ENCODE measurements around the gene KIRREL3.

The KIRREL3 gene

DNA sequence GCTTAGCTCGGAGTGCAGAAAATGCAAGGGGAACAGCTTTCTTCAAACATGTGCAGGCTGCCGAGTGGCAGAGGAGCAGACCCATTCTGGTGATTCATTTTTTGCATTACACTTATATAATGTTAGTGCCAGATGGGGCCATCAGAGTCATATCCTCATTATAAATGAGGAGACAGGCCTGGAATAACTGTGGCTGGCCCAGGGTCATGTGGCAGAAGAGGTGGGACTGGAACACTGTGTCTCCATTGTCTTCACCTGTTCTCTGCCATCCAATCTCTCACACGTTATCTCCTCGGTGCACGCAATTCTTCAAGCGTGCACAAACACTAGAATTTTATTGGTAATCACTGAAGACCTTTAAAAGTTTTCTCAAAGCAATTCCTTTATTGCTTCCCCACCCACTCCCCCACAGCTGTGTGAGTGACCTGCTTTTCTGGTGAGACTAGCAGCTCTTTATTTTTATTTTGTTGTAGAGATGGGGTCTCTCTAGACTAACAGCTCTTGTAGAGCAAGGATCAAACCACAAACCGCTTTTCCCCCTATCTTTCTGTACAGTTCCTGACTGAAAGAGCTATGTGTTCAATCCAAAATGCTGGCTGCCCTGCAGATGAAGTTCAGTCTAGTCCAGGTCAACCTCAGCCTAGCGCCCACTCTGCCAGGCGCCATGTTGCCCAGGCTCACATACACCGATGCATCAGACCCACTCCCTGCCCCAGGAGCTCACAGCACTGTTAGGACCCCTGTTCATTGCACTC lies 569.8 kb downstream of the KIRREL3 start:
- DNase-seq, result no peak

GRCh38 chr11:126426820-126427749 lies 573.5 kb downstream of the KIRREL3 start:
- DNase-seq, result no peak

GRCh38 chr11:126426106-126426505 lies 574.5 kb downstream of the KIRREL3 start:
- no peak for DNase-seq

DNA sequence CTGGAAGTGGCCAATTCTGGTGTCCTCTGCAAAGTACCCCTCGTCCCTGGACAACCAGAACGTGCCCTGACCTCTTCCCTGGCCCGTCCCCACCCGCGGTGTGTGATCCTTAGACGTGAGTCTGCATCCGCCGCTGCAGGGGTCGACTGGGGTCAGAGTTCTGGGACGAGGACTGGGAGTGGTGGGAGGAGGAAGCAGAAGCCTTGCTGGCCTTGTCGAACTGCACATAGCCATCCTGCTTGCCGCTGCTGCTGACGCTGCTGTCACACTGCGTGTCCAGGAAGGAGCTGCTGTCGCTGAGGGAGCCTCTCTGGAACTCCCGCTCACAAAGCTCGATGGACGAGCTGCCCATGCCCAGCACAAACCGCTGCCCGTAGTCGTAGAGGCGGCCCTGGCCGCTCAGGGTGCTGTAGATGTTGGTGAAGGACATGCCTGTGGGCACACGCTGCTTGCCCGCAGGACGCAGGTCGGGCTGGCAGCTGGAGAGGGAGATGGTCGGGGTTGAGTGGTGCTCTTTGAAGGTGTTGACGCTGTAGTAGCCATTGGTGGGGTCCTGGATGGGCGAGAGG lies 576.0 kb downstream of the KIRREL3 start:
- DNase-seq, result no peak

DNA sequence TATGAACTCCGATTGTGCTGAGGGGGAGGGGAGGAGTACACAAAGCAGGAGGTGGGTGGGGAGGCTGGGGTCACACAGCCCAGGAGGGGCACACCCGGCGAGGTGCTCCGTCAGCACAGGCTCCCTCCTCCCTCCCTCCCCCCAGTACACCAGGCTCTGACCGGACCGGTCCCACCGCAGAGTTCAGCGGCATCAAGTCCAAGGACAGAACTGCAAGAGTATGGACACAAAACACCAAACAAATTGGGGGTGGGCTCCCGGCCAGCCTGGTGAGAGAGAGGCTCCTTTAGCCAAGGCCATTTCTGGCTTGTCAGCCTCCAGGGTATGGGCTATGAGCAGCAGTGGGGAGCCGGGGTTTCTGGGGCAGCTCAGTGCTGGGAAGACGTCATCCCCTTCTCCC lies 576.8 kb downstream of the KIRREL3 start:
- DNase-seq, result no peak

GRCh38 chr11:126423154-126423553 lies 577.4 kb downstream of the KIRREL3 start:
- no peak for DNase-seq

- no peak for DNase-seq
Observed at GRCh38 chr11:126422446-126422845, 578.1 kb downstream of the KIRREL3 start.

DNA sequence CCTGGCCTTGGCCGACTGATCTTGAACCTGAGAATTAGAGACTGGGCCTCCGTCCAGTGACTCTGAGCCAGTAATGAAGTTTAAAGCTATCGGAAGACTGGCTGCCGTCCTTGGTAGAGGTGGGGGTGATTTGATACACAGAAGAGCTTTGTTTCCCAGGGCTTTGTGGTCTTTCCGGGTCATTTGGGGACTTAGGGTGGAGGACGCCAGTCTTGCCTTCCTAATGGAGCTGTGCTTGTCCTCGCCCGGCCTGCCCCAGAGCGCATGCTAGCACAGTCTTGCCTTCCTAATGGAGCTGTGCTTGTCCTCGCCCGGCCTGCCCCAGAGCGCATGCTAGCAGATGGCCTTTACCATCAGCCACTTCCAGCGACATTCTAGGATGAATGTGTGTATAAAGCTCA lies 579.3 kb downstream of the KIRREL3 start:
- no peak for DNase-seq

GRCh38 chr11:126420698-126421256 lies 579.8 kb downstream of the KIRREL3 start:
- no peak for DNase-seq

- peak; percentile 43 for DNase-seq
Observed at GRCh38 chr11:126419801-126420697, 580.5 kb downstream of the KIRREL3 start.

- no peak for DNase-seq
Observed at GRCh38 chr11:126418887-126419286, 581.7 kb downstream of the KIRREL3 start.

DNA sequence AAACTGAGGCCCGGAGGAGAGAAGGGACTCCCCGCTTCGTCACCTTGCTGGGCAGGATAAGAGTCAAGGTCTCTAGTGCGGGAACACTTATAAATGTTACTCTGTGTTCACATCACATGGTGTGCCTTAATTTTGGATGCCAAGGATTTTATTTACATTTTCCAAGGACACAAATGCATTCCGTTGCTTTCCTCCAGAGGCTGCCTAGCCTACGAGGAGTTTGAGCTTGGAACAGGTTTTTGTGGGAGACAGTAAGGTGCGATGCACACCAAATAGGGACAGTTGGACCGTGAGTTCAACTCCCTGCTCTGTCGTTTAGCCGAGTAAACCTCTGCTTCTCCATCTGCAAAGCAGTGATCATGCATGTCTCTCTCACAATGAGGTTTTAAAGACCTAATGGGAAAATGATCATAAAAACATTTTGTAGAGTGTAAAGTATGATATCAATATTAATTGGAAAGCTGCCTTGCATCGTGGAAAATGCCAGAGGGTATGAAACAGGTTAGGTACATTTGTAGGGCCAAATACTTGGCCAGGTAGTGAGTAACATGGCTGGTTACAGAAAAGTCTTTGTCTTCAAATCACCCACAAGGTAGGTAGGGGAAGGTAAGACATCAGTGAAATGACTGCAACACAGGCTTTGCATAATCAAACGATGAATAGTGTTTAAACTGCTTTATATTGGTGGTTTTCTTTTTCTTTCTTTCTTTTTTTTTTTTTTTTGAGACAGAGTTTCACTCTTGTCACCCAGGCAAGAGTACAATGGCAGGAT lies 583.3 kb downstream of the KIRREL3 start:
- no peak for DNase-seq

- DNase-seq, result peak; percentile 87
Observed at GRCh38 chr11:126416542-126417090, 584.0 kb downstream of the KIRREL3 start.

DNA sequence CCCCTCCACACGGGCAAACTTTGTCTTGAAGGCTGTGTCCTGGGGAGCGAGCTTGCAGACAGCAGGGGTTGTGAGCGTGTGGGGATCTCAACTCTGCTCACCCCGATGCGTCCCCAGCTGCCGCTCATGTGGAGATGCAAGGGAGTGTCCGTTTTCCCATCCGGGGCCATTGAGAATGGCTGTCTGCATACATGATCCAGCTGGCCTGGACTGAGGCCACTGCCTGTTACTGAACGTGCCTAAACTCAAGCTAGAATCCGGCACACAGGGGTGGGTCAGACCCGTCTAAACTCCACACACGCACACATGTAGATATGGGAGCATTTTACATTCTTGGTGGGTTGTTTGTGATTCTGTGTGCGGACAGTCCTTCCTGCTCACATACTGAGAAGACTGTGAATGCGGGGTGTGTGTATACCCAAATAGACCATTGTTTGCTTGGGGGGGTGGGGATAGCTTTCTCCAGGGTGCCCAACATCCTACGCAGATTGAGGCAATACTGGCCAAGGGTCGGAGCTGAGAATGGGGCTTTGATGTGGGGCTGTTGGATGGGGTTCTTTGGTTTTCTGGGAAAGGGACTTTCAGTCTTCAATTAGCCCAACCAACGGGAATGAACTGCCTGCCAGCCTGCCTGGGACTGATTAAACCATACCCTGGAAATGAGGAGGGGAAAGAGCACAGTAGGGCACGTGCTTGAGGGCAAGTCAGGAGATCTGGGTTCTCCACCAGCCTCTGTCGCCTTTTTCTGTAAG lies 584.7 kb downstream of the KIRREL3 start:
- no peak for DNase-seq

GRCh38 chr11:126415128-126415527 lies 585.4 kb downstream of the KIRREL3 start:
- DNase-seq, result no peak

DNA sequence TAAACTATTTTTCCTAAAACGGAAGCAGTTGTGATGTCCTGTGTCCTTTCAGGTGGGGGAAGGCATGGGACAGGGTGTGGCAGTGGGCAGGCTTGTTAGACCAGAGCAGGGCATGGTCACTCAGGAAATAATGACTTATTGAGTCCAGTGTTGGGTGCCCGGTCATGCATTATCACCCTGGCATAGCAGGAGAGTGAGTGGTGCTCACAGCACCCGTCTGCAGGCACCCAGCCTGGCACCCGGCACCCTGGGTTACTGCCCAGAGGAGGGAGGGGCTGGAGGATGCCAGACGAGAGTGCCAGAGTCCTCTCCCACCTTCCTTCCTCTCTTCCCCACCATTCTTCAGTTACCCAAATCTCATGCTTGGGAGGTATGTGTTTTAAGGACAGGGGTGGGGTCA lies 586.0 kb downstream of the KIRREL3 start:
- no peak for DNase-seq

DNA sequence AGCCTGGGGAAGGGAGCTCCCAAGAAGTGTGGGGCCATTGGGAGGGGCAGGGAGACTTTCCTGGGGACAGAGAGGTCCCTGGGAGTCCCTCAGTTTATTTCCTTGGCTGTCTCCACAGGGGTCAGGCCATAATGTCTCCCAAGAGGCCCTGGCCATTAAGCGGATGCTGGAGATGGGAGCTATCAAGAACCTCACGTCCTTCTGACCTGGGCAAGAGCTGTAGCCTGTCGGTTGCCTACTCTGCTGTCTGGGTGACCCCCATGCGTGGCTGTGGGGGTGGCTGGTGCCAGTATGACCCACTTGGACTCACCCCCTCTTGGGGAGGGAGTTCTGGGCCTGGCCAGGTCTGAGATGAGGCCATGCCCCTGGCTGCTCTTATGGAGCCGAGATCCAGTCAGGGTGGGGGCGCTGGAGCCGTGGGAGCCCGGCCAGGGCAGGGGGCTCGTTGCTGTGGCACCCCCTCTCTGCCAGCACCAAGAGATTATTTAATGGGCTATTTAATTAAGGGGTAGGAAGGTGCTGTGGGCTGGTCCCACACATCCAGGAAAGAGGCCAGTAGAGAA lies 586.6 kb downstream of the KIRREL3 start:
- DNase-seq, result no peak

DNA sequence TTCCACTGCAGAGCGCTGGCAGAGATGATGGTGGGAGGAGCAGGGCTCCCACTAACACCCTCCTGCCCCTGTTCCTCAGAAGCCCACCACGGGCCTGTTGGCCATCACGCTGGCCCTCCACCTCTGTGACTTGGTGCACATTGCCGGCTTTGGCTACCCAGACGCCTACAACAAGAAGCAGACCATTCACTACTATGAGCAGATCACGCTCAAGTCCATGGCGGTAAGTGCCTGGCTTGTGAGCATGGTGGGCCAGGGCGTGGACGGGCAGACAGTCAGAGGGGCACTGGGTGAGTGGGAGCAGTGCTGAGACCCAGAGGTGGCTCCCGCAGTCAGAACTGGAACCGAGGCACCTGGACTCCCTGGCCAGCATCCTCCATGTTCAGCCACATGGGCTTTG lies 587.1 kb downstream of the KIRREL3 start:
- no peak for DNase-seq

DNA sequence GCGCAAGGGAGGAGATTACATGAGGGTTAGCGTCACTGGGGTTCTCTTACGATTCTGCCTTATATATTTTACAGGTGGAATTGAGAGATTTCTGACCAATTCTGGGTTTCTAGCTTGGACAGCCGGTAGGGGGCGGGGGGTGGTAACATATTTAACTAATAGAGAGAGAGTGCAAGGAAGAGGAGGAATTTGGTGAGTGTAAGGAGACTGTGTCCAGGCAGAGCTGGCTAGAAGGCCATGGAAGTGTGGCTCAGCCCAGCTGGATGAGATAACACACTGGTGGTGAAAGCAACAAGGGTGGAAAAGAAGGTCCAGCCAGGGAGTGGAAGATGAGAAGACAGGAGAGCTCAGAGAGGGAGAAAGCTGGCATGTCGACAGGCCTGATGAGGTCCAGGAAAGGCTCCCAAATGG lies 588.6 kb downstream of the KIRREL3 start:
- DNase-seq, result no peak

DNA sequence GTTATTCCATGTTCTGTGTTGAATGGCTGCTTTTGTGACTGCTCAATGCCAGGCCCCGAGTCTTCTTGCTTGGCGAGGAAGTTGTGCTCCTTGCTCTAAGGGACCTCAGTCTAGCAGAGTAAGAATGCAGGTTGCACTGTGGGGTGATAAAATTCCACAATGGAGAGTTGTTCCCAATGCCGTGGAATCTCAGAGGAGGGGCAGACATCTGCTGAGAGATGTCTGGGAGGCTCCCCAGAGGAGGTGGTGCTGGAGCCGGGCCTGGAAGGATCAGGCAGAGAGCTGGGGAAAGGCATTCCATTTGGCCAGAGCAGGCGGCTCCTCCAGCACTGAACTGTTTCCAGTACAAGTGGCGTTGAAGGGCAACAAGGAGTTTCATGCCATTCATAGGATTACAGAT lies 589.9 kb downstream of the KIRREL3 start:
- DNase-seq, result no peak
